Measurements from ENCODE around the gene SLC8A3. TPM values are rescaled to one million over a fixed set of nuclear protein-coding genes. Genes with fewer than 3 reads are reported as not detected.
"Not testable (repeated sequence)": the region's sequence is repeated elsewhere in the genome, so short reads cannot be mapped to it uniquely, and the experiment has no call there.

The SLC8A3 gene
- total and polyA plus RNA-seq, 2 donors from 2014 or later, result 0.98 TPM; not detected in 1

DNA sequence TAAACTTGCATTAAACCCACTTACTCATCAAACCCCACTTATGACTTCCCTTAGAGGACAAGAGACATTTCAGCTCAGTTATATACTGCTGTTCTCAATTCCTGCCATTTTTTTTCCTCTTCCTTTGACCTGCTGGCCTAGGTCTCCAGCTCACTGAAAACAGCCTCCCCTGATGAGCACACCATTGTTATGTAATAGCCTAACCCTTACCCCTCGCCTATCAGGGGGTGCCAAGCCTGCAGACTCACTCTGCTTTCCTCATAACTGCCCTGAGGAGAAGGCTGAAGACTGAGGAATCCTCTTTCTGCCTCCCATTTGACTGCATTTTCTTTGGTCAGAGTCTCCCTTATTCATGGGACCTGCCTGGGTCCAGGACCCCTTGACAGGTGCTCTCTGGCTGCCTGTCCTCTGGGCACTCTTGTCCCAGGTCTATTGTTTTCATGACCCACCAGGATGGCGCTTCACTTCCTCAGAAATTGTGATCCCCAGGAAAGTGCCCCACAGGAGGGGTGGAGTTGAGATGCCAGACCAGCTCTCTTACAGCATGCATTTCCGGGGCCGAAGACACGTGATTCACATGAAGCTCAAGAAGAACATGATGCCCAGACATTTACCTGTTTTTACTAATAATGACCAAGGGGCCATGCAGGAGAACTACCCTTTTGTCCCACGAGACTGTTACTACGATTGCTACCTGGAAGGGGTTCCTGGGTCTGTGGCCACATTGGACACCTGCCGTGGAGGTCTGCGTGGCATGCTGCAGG lies 41.3 kb upstream of the SLC8A3 start:
- H3K9me3 ChIP-seq (ENCODE audit: control insufficient read depth in 2 of 3, insufficient read depth in 1 of 3, low read length in 3 of 3); H3K27me3 ChIP-seq (ENCODE audit: control insufficient read depth, insufficient read depth, low read length); DNase-seq; H3K4me1 ChIP-seq (ENCODE audit: control insufficient read depth in 2 of 3, insufficient read depth in 2 of 3, low read depth in 1 of 3, low read length in 3 of 3); H3K9ac ChIP-seq (ENCODE audit: low read length in 3 of 3); FAIRE-seq; intact Hi-C loops (cut with DNase I); H3K36me3 ChIP-seq (ENCODE audit: control insufficient read depth in 2 of 3, insufficient read depth in 3 of 3, low read length in 3 of 3); H3K4me3 ChIP-seq (ENCODE audit: low read length in 3 of 3); H3K27ac ChIP-seq (ENCODE audit: low read depth in 2 of 2, low read length in 2 of 2): not testable (repeated sequence)

DNA sequence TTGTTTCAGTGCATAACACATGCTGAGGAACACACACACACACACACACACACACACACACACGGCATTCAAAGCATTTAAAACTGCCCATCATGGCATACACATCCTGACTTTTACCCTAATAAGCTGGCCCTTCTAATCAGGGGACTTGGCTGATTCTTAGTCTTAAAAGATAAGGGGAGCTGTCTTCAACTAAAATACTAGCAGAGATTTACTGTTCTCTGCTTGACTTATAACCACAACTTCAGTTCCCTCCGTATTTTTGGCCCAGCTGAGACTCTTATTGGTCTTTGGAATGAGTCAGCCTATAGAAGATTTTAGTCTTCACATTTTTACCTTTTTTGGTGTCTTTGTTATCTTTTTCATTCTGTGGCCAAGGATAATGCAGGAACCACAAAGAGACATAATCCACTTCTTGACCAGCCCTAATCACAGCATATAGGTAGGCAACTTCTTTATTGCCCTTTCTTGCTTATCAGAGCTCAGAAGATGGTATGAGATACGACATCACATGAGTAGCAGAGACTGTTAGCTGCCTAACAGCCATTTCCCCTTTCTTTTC lies 25.1 kb upstream of the SLC8A3 start:
- DNase-seq, result peak in 2 of 5 donors; percentile 1 to 52
- H3K4me1 ChIP-seq (ENCODE audit: control insufficient read depth in 2 of 3, insufficient read depth in 2 of 3, low read depth in 1 of 3, low read length in 3 of 3), result no peaks in the 10 kb centered on the region
- H3K9ac ChIP-seq (ENCODE audit: low read length in 3 of 3), result no peak overlapping the region

DNA sequence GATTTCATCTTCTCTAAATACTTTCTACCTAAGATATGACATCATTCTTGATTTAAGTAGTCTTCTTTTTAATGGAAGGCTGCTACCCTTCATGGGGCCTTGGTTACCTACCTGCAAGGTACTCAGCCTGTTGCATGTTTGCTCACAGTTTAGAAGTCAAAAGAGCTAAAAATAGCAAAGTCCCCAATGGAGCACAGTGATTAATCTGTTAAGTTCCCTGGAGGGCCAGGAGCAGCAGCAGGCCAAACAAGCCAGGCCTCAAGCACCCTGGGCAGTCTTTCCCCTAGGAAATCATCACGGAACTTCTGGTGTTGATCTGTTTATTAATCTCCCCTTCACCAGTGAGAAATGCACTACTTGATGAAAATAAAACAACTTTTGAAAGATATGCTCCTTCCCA lies 24.0 kb upstream of the SLC8A3 start:
- Histone ChIP-seq H3K4me3 (ENCODE audit: low read length in 3 of 3) (no peak overlapping the region), H3K9ac (ENCODE audit: low read length in 3 of 3) (no peak overlapping the region), H3K27ac (ENCODE audit: low read depth in 2 of 2, low read length in 2 of 2) (no peak overlapping the region), H3K4me1 (ENCODE audit: control insufficient read depth in 2 of 3, insufficient read depth in 2 of 3, low read depth in 1 of 3, low read length in 3 of 3) (no peaks in the 10 kb centered on the region), H3K27me3 (ENCODE audit: control insufficient read depth, insufficient read depth, low read length) (no peaks in the 10 kb centered on the region), H3K9me3 (ENCODE audit: control insufficient read depth in 2 of 3, insufficient read depth in 1 of 3, low read length in 3 of 3) (no peaks in the 10 kb centered on the region), H3K36me3 (ENCODE audit: control insufficient read depth in 2 of 3, insufficient read depth in 3 of 3, low read length in 3 of 3) (no peaks in the 10 kb centered on the region)
- FAIRE-seq (no peak), DNase-seq (no peak)
- intact Hi-C loops (cut with DNase I), result no loop called here
- TF ChIP-seq, protein P1, sequence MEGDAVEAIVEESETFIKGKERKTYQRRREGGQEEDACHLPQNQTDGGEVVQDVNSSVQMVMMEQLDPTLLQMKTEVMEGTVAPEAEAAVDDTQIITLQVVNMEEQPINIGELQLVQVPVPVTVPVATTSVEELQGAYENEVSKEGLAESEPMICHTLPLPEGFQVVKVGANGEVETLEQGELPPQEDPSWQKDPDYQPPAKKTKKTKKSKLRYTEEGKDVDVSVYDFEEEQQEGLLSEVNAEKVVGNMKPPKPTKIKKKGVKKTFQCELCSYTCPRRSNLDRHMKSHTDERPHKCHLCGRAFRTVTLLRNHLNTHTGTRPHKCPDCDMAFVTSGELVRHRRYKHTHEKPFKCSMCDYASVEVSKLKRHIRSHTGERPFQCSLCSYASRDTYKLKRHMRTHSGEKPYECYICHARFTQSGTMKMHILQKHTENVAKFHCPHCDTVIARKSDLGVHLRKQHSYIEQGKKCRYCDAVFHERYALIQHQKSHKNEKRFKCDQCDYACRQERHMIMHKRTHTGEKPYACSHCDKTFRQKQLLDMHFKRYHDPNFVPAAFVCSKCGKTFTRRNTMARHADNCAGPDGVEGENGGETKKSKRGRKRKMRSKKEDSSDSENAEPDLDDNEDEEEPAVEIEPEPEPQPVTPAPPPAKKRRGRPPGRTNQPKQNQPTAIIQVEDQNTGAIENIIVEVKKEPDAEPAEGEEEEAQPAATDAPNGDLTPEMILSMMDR (IDR thresholded peaks at IDR 0.05; ENCODE audit: borderline replicate concordance, extremely low read depth, insufficient read depth), result no peak

More for the DNA sequence above, 25.1 kb upstream of the SLC8A3 start:
- no peak overlapping the region for H3K4me3 ChIP-seq (ENCODE audit: low read length in 3 of 3)
- intact Hi-C loops (cut with DNase I), result no loop called here
- TF ChIP-seq, protein P1 (IDR thresholded peaks at IDR 0.05; ENCODE audit: borderline replicate concordance, extremely low read depth, insufficient read depth), result no peak
- no peaks in the 10 kb centered on the region for H3K36me3 ChIP-seq (ENCODE audit: control insufficient read depth in 2 of 3, insufficient read depth in 3 of 3, low read length in 3 of 3)
- FAIRE-seq, result no peak
- H3K27ac ChIP-seq (ENCODE audit: low read depth in 2 of 2, low read length in 2 of 2), result no peak overlapping the region
- no peaks in the 10 kb centered on the region for H3K9me3 ChIP-seq (ENCODE audit: control insufficient read depth in 2 of 3, insufficient read depth in 1 of 3, low read length in 3 of 3)
- no peaks in the 10 kb centered on the region for H3K27me3 ChIP-seq (ENCODE audit: control insufficient read depth, insufficient read depth, low read length)

DNA sequence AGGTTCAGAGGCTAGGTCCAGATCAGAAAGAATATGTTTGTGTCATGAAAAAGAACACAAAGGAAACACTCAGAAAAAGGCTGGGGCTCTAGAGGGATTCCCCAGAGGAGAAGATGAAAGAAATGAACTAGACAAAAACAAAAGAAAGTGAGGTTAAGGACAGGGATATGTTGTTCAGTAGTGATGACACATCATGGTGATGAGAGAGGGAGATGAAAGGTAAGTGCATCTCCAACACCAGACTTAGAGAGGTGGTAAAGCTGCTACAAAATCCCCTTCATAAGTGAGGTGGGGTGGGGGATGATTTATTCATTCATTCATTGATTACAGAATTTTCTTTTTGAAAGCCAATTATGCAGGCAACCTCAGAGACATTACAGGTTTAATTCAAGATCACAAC lies 19.6 kb upstream of the SLC8A3 start:
- DNase-seq (no peak), FAIRE-seq (no peak)
- Histone ChIP-seq H3K27ac (ENCODE audit: low read depth in 2 of 2, low read length in 2 of 2) (no peak overlapping the region), H3K36me3 (ENCODE audit: control insufficient read depth in 2 of 3, insufficient read depth in 3 of 3, low read length in 3 of 3) (no peaks in the 10 kb centered on the region), H3K4me1 (ENCODE audit: control insufficient read depth in 2 of 3, insufficient read depth in 2 of 3, low read depth in 1 of 3, low read length in 3 of 3) (no peaks in the 10 kb centered on the region), H3K4me3 (ENCODE audit: low read length in 3 of 3) (no peak overlapping the region), H3K9ac (ENCODE audit: low read length in 3 of 3) (no peak overlapping the region), H3K27me3 (ENCODE audit: control insufficient read depth, insufficient read depth, low read length) (no peaks in the 10 kb centered on the region), H3K9me3 (ENCODE audit: control insufficient read depth in 2 of 3, insufficient read depth in 1 of 3, low read length in 3 of 3) (no peaks in the 10 kb centered on the region)
- TF ChIP-seq, protein P1 (IDR thresholded peaks at IDR 0.05; ENCODE audit: borderline replicate concordance, extremely low read depth, insufficient read depth), result no peak
- intact Hi-C loops (cut with DNase I), result no loop called here

Data from kidney (tissue), 14 donors.